ENCODE results near the gene ANP32B. TPM values are rescaled to one million over a fixed set of nuclear protein-coding genes. Genes with fewer than 3 reads are reported as not detected.

ANP32B gene
- total RNA-seq, 1 experiment from 2014 or later = 11.5 TPM

- DNase-seq (ENCODE audit: low spot score) = no peak
Measured at GRCh38 chr9:98024702-98025101, 41.6 kb downstream of the ANP32B start.

- DNase-seq (ENCODE audit: low spot score) = no peak
Measured at GRCh38 chr9:98031169-98031568, 48.0 kb downstream of the ANP32B start.

DNA sequence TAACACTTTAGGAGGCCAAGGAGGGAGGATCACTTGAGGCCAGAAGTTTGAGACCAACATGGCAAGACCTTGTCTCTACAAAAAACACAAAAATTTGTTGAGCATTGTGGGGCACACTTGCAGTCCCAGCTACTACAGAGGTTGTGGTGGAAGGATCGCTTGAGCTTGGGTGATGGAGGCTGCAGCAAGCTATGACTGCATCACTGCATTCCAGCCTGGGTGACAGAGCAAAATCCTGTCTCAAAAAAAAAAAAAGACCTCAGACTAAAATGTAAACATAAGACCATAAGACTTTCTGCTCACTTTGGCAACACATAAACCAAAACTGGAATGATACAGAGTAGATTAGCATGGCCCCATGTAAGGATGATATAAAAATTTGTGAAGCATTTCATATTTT, 48.8 kb downstream of the ANP32B start:
- DNase-seq (ENCODE audit: low spot score) = no peak

GRCh38 chr9:98034593-98035546, 51.7 kb downstream of the ANP32B start:
- peak; percentile 82 for DNase-seq (ENCODE audit: low spot score)

DNA sequence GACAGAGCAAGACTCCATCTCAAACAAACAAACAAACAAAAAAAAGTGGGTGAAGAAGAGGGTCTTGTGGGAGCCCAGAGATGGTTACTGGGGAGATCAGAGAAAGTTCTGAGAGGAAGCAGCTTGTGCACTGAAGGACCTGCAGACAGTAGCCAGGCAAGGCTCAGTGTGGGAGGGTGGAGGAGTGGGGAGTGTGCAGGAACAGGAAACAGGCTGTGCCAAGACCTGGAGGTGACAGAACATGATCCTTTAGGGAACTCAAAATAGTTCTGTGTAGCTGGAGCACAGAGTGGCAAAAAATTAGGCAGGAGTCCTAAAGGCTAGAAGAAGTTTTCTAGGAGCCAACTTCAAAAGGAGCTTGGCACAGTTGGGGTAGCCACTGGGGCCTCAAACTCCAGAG, 54.2 kb downstream of the ANP32B start:
- no peak for DNase-seq (ENCODE audit: low spot score)

GRCh38 chr9:98038958-98039357, 55.8 kb downstream of the ANP32B start:
- DNase-seq (ENCODE audit: low spot score) = no peak

GRCh38 chr9:98039607-98040017, 56.5 kb downstream of the ANP32B start:
- DNase-seq (ENCODE audit: low spot score) = no peak

- DNase-seq (ENCODE audit: low spot score) = no peak
Measured at GRCh38 chr9:98040212-98040611, 57.1 kb downstream of the ANP32B start.

DNA sequence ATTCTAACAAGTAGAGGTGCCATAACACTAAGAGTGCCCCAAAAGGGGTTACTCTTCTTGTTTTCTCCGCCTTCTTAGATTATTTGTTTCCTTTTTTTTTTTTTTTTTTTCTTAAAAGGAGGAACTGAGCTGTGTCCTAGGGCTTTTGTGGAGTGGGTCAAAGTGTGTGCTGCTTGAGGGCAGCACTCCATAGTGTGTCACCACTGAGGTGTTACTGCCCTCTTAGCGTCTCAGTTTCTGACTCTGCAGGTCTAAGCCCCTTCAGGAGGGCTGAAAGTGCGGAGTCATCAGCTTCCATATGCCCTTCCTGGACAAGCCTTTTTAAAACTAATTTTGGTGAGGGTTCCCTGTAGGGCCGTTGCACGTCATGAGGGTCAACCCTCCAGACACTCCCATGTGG, 60.8 kb downstream of the ANP32B start:
- DNase-seq (ENCODE audit: low spot score) = no peak

DNA sequence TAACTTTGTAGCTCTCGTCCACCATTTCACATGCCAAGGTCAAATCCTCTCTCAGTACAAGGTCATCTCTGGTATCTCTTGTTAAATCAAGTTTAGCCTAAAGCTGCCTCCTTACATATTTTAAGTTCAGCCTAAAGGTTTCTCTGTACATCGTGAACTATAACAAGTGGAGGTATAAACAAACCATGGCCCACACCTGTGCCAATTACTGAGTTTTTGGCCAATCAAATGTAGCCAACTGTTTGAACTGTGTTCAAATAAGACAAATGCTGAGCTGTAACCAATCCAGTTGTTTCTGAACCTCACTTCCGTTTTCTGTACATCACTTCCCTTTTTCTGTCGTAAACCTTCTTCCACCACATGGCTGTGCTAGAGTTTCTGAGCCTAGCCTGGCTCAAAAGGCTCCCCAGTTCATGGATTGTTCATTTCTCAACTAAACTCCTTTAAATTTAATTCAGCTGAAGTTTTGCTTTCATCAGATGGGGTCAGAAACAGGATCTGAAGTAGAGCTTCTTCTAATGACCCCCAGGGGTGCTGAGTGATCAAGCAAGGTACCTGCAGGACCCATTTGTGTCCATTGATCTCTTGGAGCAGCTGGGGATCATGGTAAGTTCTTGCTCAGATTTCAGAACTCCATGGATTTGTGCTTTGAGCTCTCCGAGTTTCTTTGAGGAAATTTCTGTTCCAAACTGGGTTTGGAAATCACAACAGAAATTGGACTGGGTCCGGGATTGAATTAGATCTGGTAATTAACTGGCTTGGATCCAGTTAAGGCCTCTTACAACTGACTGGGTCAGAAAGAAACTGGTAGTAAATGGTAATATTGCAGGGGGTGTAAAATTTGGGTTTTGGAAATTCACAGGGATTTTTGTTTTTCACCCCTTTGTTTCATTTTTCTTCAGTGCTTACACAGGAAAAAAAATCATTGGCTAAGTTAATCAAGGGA, 62.4 kb downstream of the ANP32B start:
- peak; percentile 27 for DNase-seq (ENCODE audit: low spot score)

DNA sequence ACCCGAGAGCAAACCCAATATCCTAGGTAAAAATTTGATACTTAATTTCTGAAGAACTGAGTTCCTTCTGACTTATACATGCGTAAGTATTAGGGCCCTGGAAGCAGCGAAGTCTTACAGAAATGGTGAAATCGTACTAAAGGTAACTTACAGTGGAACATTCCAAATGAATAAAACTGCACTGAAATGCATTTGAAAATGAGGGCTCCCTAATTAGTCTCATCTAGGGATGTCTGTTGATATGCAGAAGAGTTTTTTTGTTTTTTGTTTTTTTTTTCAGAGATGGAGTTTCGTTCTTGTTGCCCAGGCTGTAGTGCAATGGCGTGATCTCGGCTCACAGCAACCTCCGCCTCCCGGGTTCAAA, 63.0 kb downstream of the ANP32B start:
- no peak for DNase-seq (ENCODE audit: low spot score)

DNA sequence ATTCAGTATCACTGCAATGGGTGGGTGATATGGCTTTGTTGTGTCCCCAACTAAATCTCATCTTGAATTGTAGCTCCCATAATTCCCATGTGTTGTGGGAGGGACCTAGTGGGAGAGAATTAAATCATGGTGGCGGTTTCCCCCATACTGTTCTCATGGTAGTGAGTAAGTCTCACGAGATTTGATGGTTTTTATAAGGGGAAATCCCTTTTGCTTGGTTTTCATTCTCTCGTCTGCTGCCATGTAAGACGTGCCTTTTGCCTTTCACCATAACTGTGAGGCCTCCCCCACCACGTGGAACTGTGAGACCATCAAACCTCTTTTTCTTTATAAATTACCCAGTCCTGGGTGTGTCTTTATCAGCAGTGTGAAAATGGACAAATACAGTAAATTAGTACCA, 63.9 kb downstream of the ANP32B start:
- no peak for DNase-seq (ENCODE audit: low spot score)

- DNase-seq (ENCODE audit: low spot score) = no peak
Measured at GRCh38 chr9:98049288-98050072, 66.3 kb downstream of the ANP32B start.

DNA sequence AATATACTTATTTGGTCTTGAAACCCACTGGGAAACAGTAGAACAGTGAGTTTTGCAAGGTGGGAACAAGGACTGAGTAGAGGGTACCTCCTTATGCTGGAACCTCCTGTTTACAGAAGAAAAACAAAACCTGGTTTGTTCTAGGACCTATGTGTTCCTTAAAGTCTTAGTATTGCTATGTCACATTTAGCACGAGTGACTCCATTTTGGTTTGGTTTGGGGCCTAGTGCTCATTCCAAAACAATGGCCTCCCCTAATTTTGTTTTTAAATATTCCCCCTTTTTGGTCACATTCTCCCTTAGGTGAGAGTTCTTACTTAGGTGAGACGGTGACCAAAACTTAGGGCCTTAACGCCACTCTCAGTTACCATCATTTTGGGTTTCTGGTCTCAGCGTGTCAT, 67.2 kb downstream of the ANP32B start:
- DNase-seq (ENCODE audit: low spot score) = no peak

DNA sequence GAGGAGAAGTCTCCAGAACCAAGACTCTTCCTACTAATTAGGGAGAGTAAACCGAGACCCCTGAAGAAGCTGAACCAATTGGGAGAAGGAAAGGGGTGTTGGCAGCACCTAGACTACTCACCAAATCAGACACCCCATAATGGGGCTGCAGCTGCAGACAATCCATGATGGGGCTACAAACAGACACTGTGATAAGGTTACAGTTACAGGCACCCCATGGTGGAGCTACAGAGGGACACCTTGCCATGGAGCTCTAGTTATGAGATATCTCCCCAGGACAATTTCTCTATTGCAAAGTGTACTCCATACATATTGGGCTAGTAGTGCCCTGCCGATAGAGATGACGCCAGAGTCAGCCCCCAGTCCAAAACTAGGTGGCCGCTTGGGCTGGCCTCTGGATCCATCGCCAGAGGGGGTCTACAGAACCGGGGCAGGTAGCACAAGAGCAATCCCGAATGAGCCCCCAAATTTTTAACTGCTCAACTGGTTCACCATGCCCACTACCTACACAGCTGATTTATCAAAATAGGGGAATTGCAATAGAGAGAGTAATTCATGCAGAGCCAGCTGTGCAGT, 71.3 kb downstream of the ANP32B start:
- no peak for DNase-seq (ENCODE audit: low spot score)

- peak; percentile 91 for DNase-seq (ENCODE audit: low spot score)
Measured at GRCh38 chr9:98056269-98057137, 73.4 kb downstream of the ANP32B start, which contains the start of gene NANS. Gene NANS, plus strand, starts transcription at chr9:98056732. Its CDS starts 77 bp downstream, at chr9:98056809.

DNA sequence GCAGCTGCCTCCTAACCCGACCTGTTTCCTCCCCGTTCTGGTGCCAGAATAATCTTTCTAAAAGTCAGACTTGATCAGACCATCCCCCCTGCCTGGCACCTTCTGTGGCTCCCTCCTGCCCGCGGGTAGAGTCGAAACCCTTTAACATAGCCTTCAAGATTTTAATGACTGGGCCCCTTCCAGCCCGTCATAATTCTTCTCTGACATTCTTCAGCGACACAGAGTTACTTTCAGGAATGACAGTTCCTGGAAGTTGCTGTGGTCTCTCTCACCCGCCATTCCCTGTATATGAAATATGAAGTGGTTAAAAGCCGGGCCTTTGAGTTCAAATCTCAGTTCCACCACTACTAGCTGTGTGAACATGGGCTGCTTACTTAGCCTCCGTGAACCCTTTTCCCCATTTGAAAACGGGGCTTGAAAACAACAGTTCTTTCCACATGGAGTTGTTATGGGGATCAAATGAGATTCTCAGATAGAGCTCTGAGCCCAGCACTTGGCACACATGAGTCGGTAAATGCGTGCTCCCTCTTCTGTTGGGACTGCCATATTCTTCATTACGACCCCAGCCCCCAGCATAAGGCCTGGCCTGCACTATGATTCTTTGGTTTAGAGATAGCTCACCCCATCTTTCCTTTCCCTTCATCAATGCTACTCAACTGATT, 74.1 kb downstream of the ANP32B start:
- DNase-seq (ENCODE audit: low spot score) = no peak

DNA sequence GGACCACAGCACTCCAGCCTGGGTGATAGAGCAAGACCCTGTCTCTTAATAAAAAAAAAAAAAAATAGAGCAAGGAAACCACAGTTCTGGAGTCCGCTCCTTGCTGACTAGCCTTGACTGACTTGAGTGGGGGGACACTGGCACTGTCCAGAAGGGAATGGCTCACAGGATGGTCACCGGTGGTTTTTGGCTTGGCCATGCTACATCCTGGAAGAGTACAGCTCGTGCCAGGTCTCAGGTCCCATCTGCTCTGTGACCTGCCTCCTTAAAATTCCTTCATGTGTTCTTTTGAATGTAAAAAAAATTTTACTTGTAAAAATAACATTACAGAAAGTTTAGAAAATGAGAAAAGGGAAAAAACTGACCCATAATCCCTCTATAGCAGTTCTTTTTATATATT, 79.0 kb downstream of the ANP32B start:
- no peak for DNase-seq (ENCODE audit: low spot score)

DNA sequence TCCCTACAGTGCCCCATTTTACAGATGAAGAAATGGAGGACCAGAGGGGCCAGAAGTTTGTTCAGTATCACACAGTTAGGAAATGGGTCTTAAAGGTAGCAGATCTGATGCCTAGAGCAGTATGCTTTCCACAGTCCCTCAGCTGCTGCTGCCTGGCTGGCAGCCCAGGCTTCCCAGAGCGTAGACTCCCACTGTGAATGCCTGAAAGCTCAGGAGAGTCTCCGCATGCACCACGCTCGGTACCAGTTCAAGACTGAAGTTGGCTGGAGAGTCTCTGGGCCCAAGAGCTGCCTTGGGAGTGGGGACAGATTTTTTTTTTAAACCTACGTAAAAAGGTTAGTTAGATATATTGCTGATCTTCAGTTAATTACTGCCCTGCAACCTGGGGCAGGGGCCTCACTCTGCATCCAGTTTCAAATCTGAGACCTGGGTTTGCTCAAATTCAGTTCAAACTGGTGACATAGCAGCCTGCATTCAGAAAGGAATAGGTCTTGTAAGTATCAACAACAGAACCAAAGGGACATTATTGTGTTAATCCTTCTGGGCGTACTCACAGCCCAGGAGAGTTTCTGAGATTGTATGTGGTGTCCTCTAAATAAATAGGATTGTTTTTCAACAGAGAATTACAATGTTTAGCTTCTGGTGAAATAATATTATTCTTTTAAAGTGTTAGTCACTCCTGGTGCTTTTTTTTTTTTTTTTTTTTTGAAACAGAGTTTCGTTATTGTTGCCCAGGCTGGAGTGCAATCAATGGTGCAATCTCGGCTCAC, 81.7 kb downstream of the ANP32B start:
- DNase-seq (ENCODE audit: low spot score) = no peak

All from HT-29 (cell line).